Ovary (tissue), 3 donors: ENCODE measurements around the gene DOP1B.

ENCODE experiments used
- POLR2A ChIP-seq: fragments of 450-650 bp; IDR thresholded peaks from one replicate; pipeline ENCODE4 v1.6.1; 2017; ENCODE audit warnings: antibody characterized with exemption, mild to moderate bottlenecking, moderate library complexity
- TF ChIP-seq, protein P1 (sequence below), 3 donors: fragments of 450-650 bp in 2 of 3; fragments of 200-600 bp in 1 of 3; IDR thresholded peaks; one replicate each; pipeline versions ENCODE4 v1.5.1 to v1.8.0; 2016 to 2022; ENCODE audit warnings: antibody characterized with exemption in 3 of 3, mild to moderate bottlenecking in 1 of 3
- donor health status: DM: no; HTN: no; CAD: no.

DNA sequence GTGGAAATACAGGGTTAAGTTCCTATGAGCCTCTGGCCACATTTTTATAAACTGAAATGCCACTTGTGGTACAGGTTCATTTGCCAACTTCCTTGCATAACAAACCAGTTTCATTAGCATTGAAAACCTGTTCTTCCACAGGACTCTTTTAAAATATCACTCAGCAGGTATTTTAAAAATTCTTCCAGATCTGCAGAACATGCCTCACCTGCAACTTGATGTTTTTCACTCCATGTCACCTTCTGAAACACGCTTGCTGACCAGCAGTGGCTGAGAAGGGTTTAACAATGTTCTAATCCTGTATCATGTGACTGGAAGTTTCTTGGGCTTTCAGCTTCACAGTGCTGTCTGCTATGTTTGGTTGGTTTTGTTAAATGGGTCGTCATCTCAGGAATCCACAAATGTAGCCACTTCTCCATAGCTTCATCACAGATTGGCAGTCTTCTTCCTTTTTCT lies 39.3 kb upstream of the DOP1B start:
- TF ChIP-seq POLR2A = no peak
- TF ChIP-seq, protein P1, sequence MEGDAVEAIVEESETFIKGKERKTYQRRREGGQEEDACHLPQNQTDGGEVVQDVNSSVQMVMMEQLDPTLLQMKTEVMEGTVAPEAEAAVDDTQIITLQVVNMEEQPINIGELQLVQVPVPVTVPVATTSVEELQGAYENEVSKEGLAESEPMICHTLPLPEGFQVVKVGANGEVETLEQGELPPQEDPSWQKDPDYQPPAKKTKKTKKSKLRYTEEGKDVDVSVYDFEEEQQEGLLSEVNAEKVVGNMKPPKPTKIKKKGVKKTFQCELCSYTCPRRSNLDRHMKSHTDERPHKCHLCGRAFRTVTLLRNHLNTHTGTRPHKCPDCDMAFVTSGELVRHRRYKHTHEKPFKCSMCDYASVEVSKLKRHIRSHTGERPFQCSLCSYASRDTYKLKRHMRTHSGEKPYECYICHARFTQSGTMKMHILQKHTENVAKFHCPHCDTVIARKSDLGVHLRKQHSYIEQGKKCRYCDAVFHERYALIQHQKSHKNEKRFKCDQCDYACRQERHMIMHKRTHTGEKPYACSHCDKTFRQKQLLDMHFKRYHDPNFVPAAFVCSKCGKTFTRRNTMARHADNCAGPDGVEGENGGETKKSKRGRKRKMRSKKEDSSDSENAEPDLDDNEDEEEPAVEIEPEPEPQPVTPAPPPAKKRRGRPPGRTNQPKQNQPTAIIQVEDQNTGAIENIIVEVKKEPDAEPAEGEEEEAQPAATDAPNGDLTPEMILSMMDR (IDR thresholded peaks at IDR 0.05) = no peak
